Measurements from ENCODE around the gene LRRC4B.

LRRC4B gene

GRCh38 chr19:50518091-50519005 lies 49.9 kb downstream of the LRRC4B start:
- Histone ChIP-seq H3K9me3 (ENCODE audit: control insufficient read depth, insufficient read depth, low read length) (peaks cover 15% of the 10 kb centered on the region), H3K27me3 (ENCODE audit: control insufficient read depth, insufficient read depth, low read length) (no peaks in the 10 kb centered on the region), H3K36me3 (ENCODE audit: control insufficient read depth, insufficient read depth, low read length) (no peaks in the 10 kb centered on the region; the same call in 1 of the 2 replicates), H3K27ac (ENCODE audit: low read length) (no peak overlapping the region), H3K4me1 (ENCODE audit: control insufficient read depth, insufficient read depth, low read length) (no peaks in the 10 kb centered on the region), H3K4me3 (ENCODE audit: low read length) (no peak overlapping the region)
- WGBS (ENCODE audit: insufficient coverage, insufficient read length), result no CpG with 5 or more reads among the region's 87 CpGs
- no peak for DNase-seq (ENCODE audit: low read depth, low spot score)

- WGBS (ENCODE audit: insufficient coverage, insufficient read length), result no CpG with 5 or more reads among the region's 37 CpGs
- Histone ChIP-seq H3K9me3 (ENCODE audit: control insufficient read depth, insufficient read depth, low read length) (peaks cover 12% of the 10 kb centered on the region), H3K27me3 (ENCODE audit: control insufficient read depth, insufficient read depth, low read length) (no peaks in the 10 kb centered on the region), H3K4me1 (ENCODE audit: control insufficient read depth, insufficient read depth, low read length) (no peaks in the 10 kb centered on the region), H3K4me3 (ENCODE audit: low read length) (no peak overlapping the region; the same call in 1 of the 2 replicates), H3K36me3 (ENCODE audit: control insufficient read depth, insufficient read depth, low read length) (no peaks in the 10 kb centered on the region; the same call in 1 of the 2 replicates), H3K27ac (ENCODE audit: low read length) (no peak overlapping the region)
- DNase-seq (ENCODE audit: low read depth, low spot score), result no peak
Measured at GRCh38 chr19:50517704-50518075, 50.5 kb downstream of the LRRC4B start.

- Histone ChIP-seq H3K27me3 (ENCODE audit: control insufficient read depth, insufficient read depth, low read length) (no peaks in the 10 kb centered on the region), H3K4me3 (ENCODE audit: low read length) (no peak overlapping the region), H3K9me3 (ENCODE audit: control insufficient read depth, insufficient read depth, low read length) (peaks cover 12% of the 10 kb centered on the region), H3K27ac (ENCODE audit: low read length) (no peak overlapping the region), H3K36me3 (ENCODE audit: control insufficient read depth, insufficient read depth, low read length) (no peaks in the 10 kb centered on the region; the same call in 1 of the 2 replicates), H3K4me1 (ENCODE audit: control insufficient read depth, insufficient read depth, low read length) (no peaks in the 10 kb centered on the region)
- no CpG with 5 or more reads among the region's 53 CpGs for WGBS (ENCODE audit: insufficient coverage, insufficient read length)
- no peak for DNase-seq (ENCODE audit: low read depth, low spot score)
Measured at GRCh38 chr19:50516964-50517703, 51.1 kb downstream of the LRRC4B start.

GRCh38 chr19:50516456-50516855 lies 51.8 kb downstream of the LRRC4B start:
- Histone ChIP-seq H3K4me3 (ENCODE audit: low read length) (no peak overlapping the region), H3K27me3 (ENCODE audit: control insufficient read depth, insufficient read depth, low read length) (no peaks in the 10 kb centered on the region), H3K4me1 (ENCODE audit: control insufficient read depth, insufficient read depth, low read length) (no peaks in the 10 kb centered on the region), H3K27ac (ENCODE audit: low read length) (no peak overlapping the region), H3K36me3 (ENCODE audit: control insufficient read depth, insufficient read depth, low read length) (no peaks in the 10 kb centered on the region; the same call in 1 of the 2 replicates), H3K9me3 (ENCODE audit: control insufficient read depth, insufficient read depth, low read length) (peaks cover 12% of the 10 kb centered on the region)
- WGBS (ENCODE audit: insufficient coverage, insufficient read length), result no CpG with 5 or more reads among the region's 12 CpGs
- DNase-seq (ENCODE audit: low read depth, low spot score), result no peak

- Histone ChIP-seq H3K9me3 (ENCODE audit: control insufficient read depth, insufficient read depth, low read length) (peaks cover 9% of the 10 kb centered on the region), H3K4me1 (ENCODE audit: control insufficient read depth, insufficient read depth, low read length) (no peaks in the 10 kb centered on the region), H3K4me3 (ENCODE audit: low read length) (no peak overlapping the region), H3K27me3 (ENCODE audit: control insufficient read depth, insufficient read depth, low read length) (no peaks in the 10 kb centered on the region), H3K27ac (ENCODE audit: low read length) (no peak overlapping the region), H3K36me3 (ENCODE audit: control insufficient read depth, insufficient read depth, low read length) (no peaks in the 10 kb centered on the region; the same call in 1 of the 2 replicates)
- no CpG with 5 or more reads among the region's 11 CpGs for WGBS (ENCODE audit: insufficient coverage, insufficient read length)
- no peak for DNase-seq (ENCODE audit: low read depth, low spot score)
Measured at GRCh38 chr19:50515168-50515561, 53.1 kb downstream of the LRRC4B start.

- no peak for DNase-seq (ENCODE audit: low read depth, low spot score)
- H3K36me3 ChIP-seq (ENCODE audit: control insufficient read depth, insufficient read depth, low read length), result no peaks in the 10 kb centered on the region; the same call in 1 of the 2 replicates
- no peak overlapping the region for H3K27ac ChIP-seq (ENCODE audit: low read length)
- no peaks in the 10 kb centered on the region for H3K27me3 ChIP-seq (ENCODE audit: control insufficient read depth, insufficient read depth, low read length)
- no peaks in the 10 kb centered on the region for H3K4me1 ChIP-seq (ENCODE audit: control insufficient read depth, insufficient read depth, low read length)
- WGBS (ENCODE audit: insufficient coverage, insufficient read length), result no CpG with 5 or more reads among the region's 38 CpGs
- peaks cover 9% of the 10 kb centered on the region for H3K9me3 ChIP-seq (ENCODE audit: control insufficient read depth, insufficient read depth, low read length)
- no peak overlapping the region for H3K4me3 ChIP-seq (ENCODE audit: low read length)
Measured at GRCh38 chr19:50514346-50515167, 53.7 kb downstream of the LRRC4B start.

- H3K9me3 ChIP-seq (ENCODE audit: control insufficient read depth, insufficient read depth, low read length), result peaks cover 6% of the 10 kb centered on the region; the same call in 1 of the 2 replicates
- DNase-seq (ENCODE audit: low read depth, low spot score), result no peak
- H3K36me3 ChIP-seq (ENCODE audit: control insufficient read depth, insufficient read depth, low read length), result no peaks in the 10 kb centered on the region; the same call in 1 of the 2 replicates
- no peaks in the 10 kb centered on the region for H3K27me3 ChIP-seq (ENCODE audit: control insufficient read depth, insufficient read depth, low read length)
- no peaks in the 10 kb centered on the region for H3K4me1 ChIP-seq (ENCODE audit: control insufficient read depth, insufficient read depth, low read length)
- H3K27ac ChIP-seq (ENCODE audit: low read length), result no peak within 1 kb of the TSS
- WGBS (ENCODE audit: insufficient coverage, insufficient read length), result no CpG with 5 or more reads among the region's 22 CpGs
- no peak within 1 kb of the TSS for H3K4me3 ChIP-seq (ENCODE audit: low read length)
Measured at GRCh38 chr19:50513746-50514345, 54.4 kb downstream of the LRRC4B start, which contains the start of gene ASPDH. Gene ASPDH (minus strand): TSS chr19:50513913. CDS start chr19:50513823, 90 bp downstream.

GRCh38 chr19:50512999-50513745 lies 55.1 kb downstream of the LRRC4B start:
- Histone ChIP-seq H3K4me3 (ENCODE audit: low read length) (no peak overlapping the region), H3K27ac (ENCODE audit: low read length) (no peak overlapping the region), H3K4me1 (ENCODE audit: control insufficient read depth, insufficient read depth, low read length) (no peaks in the 10 kb centered on the region), H3K36me3 (ENCODE audit: control insufficient read depth, insufficient read depth, low read length) (no peaks in the 10 kb centered on the region; the same call in 1 of the 2 replicates), H3K27me3 (ENCODE audit: control insufficient read depth, insufficient read depth, low read length) (no peaks in the 10 kb centered on the region), H3K9me3 (ENCODE audit: control insufficient read depth, insufficient read depth, low read length) (peaks cover 6% of the 10 kb centered on the region; the same call in 1 of the 2 replicates)
- DNase-seq (ENCODE audit: low read depth, low spot score), result no peak
- no CpG with 5 or more reads among the region's 12 CpGs for WGBS (ENCODE audit: insufficient coverage, insufficient read length)
